Endothelial cell of umbilical vein (primary cell): Measurements from ENCODE around the gene PITPNM1. TPM values are rescaled to one million over a fixed set of nuclear protein-coding genes. Genes with fewer than 3 reads are reported as not detected.

Experiments used
- BruUV-seq: library from RNA; stranded (reverse); fragments of 400-500 nt; replicated peaks from 2 replicates; lab custom pipeline; 2021; lab: Mats Ljungman, UMichigan
- CTCF ChIA-PET: fragments of 300-600, 350-600 bp; sonication (Branson Sonifier 250); formaldehyde crosslinking; loops from one replicate; lab custom pipeline; 2021; ENCODE audit warnings: antibody characterized with exemption, inconsistent platforms; lab: Charles Lee
- POLR2A ChIA-PET: fragments of 300-600, 350-600 bp; sonication (Branson Sonifier 250); formaldehyde crosslinking; loops from one replicate; lab custom pipeline; 2021; ENCODE audit warnings: antibody characterized with exemption, inconsistent platforms; lab: Charles Lee
- DNase-seq: peaks from one replicate; pipeline ENCODE4 v3.0.0-alpha.2; 2011; ENCODE audit warnings: low read depth, low spot score
- FAIRE-seq: peaks from 2 replicates; lab custom pipeline; 2011; peaks lifted over from hg19 to GRCh38; lab: Jason Lieb, UNC
- H2AFZ ChIP-seq: 2 replicates; pipeline ENCODE4 v1.6.0; 2012; ENCODE audit warnings: low read depth, low read length, control low read depth, inconsistent platforms
- H3K27ac ChIP-seq: 2 replicates; pipeline ENCODE4 v1.5.1; 2011; ENCODE audit warnings: low read depth, mild to moderate bottlenecking, control low read depth, low read length, moderate library complexity; ENCODE audit not compliant: insufficient read depth
- H3K27me3 ChIP-seq, 2 experiments: 2 replicates each; pipeline versions ENCODE4 v1.6.0 to v1.6.1; 2011; ENCODE audit warnings: low read length in 2 of 2, mixed read lengths in 1 of 2; ENCODE audit not compliant: control insufficient read depth in 2 of 2, insufficient read depth in 2 of 2
- H3K36me3 ChIP-seq, 2 experiments: 2 replicates in 1 of 2; 3 replicates in 1 of 2; pipeline ENCODE4 v1.5.1; 2011; ENCODE audit warnings: low read length in 2 of 2, mild to moderate bottlenecking in 1 of 2, moderate library complexity in 1 of 2; ENCODE audit not compliant: control insufficient read depth in 2 of 2, insufficient read depth in 2 of 2; ENCODE audit errors: extremely low read depth in 1 of 2
- H3K4me1 ChIP-seq: 3 replicates; pipeline ENCODE4 v1.5.1; 2011; ENCODE audit warnings: mild to moderate bottlenecking, low read length; ENCODE audit not compliant: control insufficient read depth, insufficient read depth; ENCODE audit errors: extremely low read depth
- H3K4me2 ChIP-seq: 2 replicates; pipeline ENCODE4 v1.6.1; 2011; ENCODE audit warnings: low read length, control low read depth, mixed read lengths; ENCODE audit not compliant: insufficient read depth
- H3K4me3 ChIP-seq, 3 experiments: fragments of 200-600 bp in 1 of 3; sonication (generic), shearing (Covaris generic) in 1 of 3; replicated peaks in 1 of 3; 2 replicates each; pipeline ENCODE4 v1.5.1; 2011 to 2016; ENCODE audit warnings: control low read depth in 3 of 3, low read length in 3 of 3, mild to moderate bottlenecking in 2 of 3, inconsistent platforms in 1 of 3, low read depth in 1 of 3, moderate library complexity in 1 of 3; ENCODE audit not compliant: insufficient read depth in 1 of 3
- H3K79me2 ChIP-seq: 2 replicates; pipeline ENCODE4 v1.6.0; 2012; ENCODE audit warnings: low read length, inconsistent platforms; ENCODE audit not compliant: control insufficient read depth, insufficient read depth
- H3K9ac ChIP-seq: replicated peaks from 2 replicates; pipeline ENCODE3; 2011; ENCODE audit warnings: low read length, control low read depth; ENCODE audit not compliant: insufficient read depth; ENCODE audit errors: extremely low read depth
- H3K9me1 ChIP-seq: replicated peaks from 3 replicates; pipeline ENCODE4 v1.6.0; 2011; ENCODE audit warnings: mild to moderate bottlenecking, low read length; ENCODE audit not compliant: control insufficient read depth, insufficient read depth; ENCODE audit errors: extremely low read depth
- H3K9me3 ChIP-seq: replicated peaks from 2 replicates; pipeline ENCODE4 v1.5.1; 2012; ENCODE audit warnings: low read length, inconsistent platforms; ENCODE audit not compliant: control insufficient read depth, insufficient read depth
- H4K20me1 ChIP-seq: replicated peaks from 2 replicates; pipeline ENCODE3; 2011; ENCODE audit warnings: mild to moderate bottlenecking, low read length; ENCODE audit not compliant: control insufficient read depth, insufficient read depth; ENCODE audit errors: extremely low read depth
- CTCF ChIP-seq, 2 donors: IDR thresholded peaks; 1 replicate in 1 of 2; 2 replicates in 1 of 2; pipeline ENCODE4 v1.5.1; 2011; ENCODE audit warnings: low read length in 2 of 2, mild to moderate bottlenecking in 2 of 2, moderate library complexity in 2 of 2, control low read depth in 1 of 2, inconsistent platforms in 1 of 2, low read depth in 1 of 2; ENCODE audit not compliant: insufficient read depth in 1 of 2; ENCODE audit errors: extremely low read depth in 1 of 2
- EZH2 ChIP-seq: IDR thresholded peaks from 2 replicates; pipeline ENCODE4 v1.6.1; 2012; ENCODE audit warnings: borderline replicate concordance, low read depth, mild to moderate bottlenecking, moderate library complexity, low read length, inconsistent platforms; ENCODE audit not compliant: severe bottlenecking
- FOS ChIP-seq: IDR thresholded peaks from 2 replicates; pipeline ENCODE4 v1.6.1; 2011; ENCODE audit warnings: mild to moderate bottlenecking, low read length, moderate library complexity, borderline replicate concordance; ENCODE audit not compliant: insufficient read depth
- GATA2 ChIP-seq: IDR thresholded peaks from 2 replicates; pipeline ENCODE4 v1.7.0; 2011; ENCODE audit warnings: low read depth, mild to moderate bottlenecking, moderate library complexity, mixed read lengths, low read length; ENCODE audit not compliant: insufficient read length, insufficient read depth
- JUN ChIP-seq: IDR thresholded peaks from 2 replicates; pipeline ENCODE4 v1.6.1; 2011; ENCODE audit warnings: borderline replicate concordance, low read depth; ENCODE audit not compliant: insufficient read length, insufficient read depth
- MAX ChIP-seq: IDR thresholded peaks from 2 replicates; pipeline ENCODE4 v1.6.1; 2011; ENCODE audit not compliant: insufficient read depth, insufficient read length
- MYC ChIP-seq: IDR thresholded peaks from one replicate; pipeline ENCODE4 v1.6.1; 2011; ENCODE audit warnings: mild to moderate bottlenecking, low read depth, low read length
- POLR2A ChIP-seq: IDR thresholded peaks from 2 replicates; pipeline ENCODE4 v1.6.1; 2012; ENCODE audit warnings: low read depth, mild to moderate bottlenecking, control low read depth, low read length
- POLR2AphosphoS5 ChIP-seq: IDR thresholded peaks from 2 replicates; pipeline ENCODE4 v1.6.1; 2012; ENCODE audit warnings: low read depth, mild to moderate bottlenecking, control low read depth, low read length, moderate library complexity; ENCODE audit not compliant: insufficient read depth
- dilution Hi-C: fragments of 300-500 bp; cut with MboI; formaldehyde crosslinking; loops from one replicate; pipeline ENCODE4 v1.15.0; 2019; ENCODE audit warnings: low sequenced_read_pairs; ENCODE audit not compliant: extremely low pct_ligation_motif_present
- intact Hi-C: fragments of 100-400 bp; cut with micrococcal nuclease; formaldehyde crosslinking; loops from one replicate; pipeline ENCODE4 v1.10.0; 2022
- polyA plus RNA-seq, 4 experiments: library from polyadenylated mRNA; depleted of rRNA in 3 of 4; stranded (reverse) in 3 of 4; unstranded in 1 of 4; fragments of >200 nt; gene quantifications; 2 replicates each; pipeline versions ENCODE4 v1.2.1 to v1.2.3, GENCODE V29; 2011 to 2012; ENCODE audit warnings: missing spikeins in 1 of 4
- total RNA-seq: library from RNA; stranded (reverse); gene quantifications from 2 replicates; pipeline ENCODE4 v1.2.3, GENCODE V29; 2021

Gene PITPNM1
- total and polyA plus RNA-seq, 2 donors (not counting 3 experiments of a cell fraction or from before 2014, with no cell fraction given): 16.5 to 26.4 TPM

GRCh38 chr11:67502328-67502979 is 2.7 kb downstream of the PITPNM1 start:
- intact Hi-C loops: loop anchor here (10.0 kb wide), 1 partner anchor 238 kb away; the partner anchor contains the start of gene GRK2
- Histone ChIP-seq H3K79me2 (peaks cover 11% of the 10 kb centered on the region), H3K36me3 (peaks cover 0 to 4% of the 10 kb centered on the region in 2 experiments), H3K27ac (no peak overlapping the region), H3K9me3 (no peaks in the 10 kb centered on the region), H3K4me2 (no peak overlapping the region), H3K4me3 (no peak overlapping the region), H3K9me1 (no peaks in the 10 kb centered on the region), H3K9ac (no peak overlapping the region), H4K20me1 (no peaks in the 10 kb centered on the region), H3K27me3 (no peaks in the 10 kb centered on the region), H3K4me1 (peaks cover 29% of the 10 kb centered on the region), H2AFZ (no peak overlapping the region)
- ChIA-PET CTCF (interaction anchor here (0.7 kb wide), 1 partner anchor 151 kb away, joined by 3 read pairs; no protein-coding TSS in a partner anchor), POLR2A (no interaction called here)
- dilution Hi-C loops: no loop called here
- FAIRE-seq (no peak), DNase-seq (no peak)
- TF ChIP-seq EZH2: no peak
- no peak for TF ChIP-seq POLR2AphosphoS5
- TF ChIP-seq CTCF (IDR thresholded peaks at IDR 0.05; ENCODE audit: extremely low read depth in 1 of 2, insufficient read depth in 1 of 2, low read depth in 1 of 2, low read length in 2 of 2): no peak
- TF ChIP-seq POLR2A: no peak
- no peak for TF ChIP-seq JUN
- TF ChIP-seq MAX: no peak
- no peak for TF ChIP-seq FOS
- no peak for TF ChIP-seq MYC
- no peak for TF ChIP-seq GATA2
- BruUV-seq: no TSS peak
